Myocyte (in vitro differentiated cells): ENCODE measurements around the gene ZPBP2. TPM values are rescaled to one million over a fixed set of nuclear protein-coding genes. Genes with fewer than 3 reads are reported as not detected.
A peak's percentile ranks its signal among the peaks of the same experiment; 100 is the strongest.
"Not testable (repeated sequence)": the region's sequence is repeated elsewhere in the genome, so short reads cannot be mapped to it uniquely, and the experiment has no call there.

Experiments
- DNase-seq: peaks from one replicate; pipeline ENCODE4 v3.0.0-alpha.2; 2012; ENCODE audit warnings: low read depth
- polyA plus RNA-seq: library from polyadenylated mRNA; unstranded; fragments of >200 nt; gene quantifications from one replicate; pipeline ENCODE4 v1.2.1, GENCODE V29; 2012; ENCODE audit warnings: missing spikeins
- total RNA-seq: library from RNA; depleted of rRNA; stranded (reverse); fragments of >200 nt; gene quantifications from 2 replicates; pipeline ENCODE4 v1.2.3, GENCODE V29; 2014

The ZPBP2 gene, protein sequence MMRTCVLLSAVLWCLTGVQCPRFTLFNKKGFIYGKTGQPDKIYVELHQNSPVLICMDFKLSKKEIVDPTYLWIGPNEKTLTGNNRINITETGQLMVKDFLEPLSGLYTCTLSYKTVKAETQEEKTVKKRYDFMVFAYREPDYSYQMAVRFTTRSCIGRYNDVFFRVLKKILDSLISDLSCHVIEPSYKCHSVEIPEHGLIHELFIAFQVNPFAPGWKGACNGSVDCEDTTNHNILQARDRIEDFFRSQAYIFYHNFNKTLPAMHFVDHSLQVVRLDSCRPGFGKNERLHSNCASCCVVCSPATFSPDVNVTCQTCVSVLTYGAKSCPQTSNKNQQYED
- not detected in 2 replicates for total RNA-seq
- not detected for polyA plus RNA-seq

DNA sequence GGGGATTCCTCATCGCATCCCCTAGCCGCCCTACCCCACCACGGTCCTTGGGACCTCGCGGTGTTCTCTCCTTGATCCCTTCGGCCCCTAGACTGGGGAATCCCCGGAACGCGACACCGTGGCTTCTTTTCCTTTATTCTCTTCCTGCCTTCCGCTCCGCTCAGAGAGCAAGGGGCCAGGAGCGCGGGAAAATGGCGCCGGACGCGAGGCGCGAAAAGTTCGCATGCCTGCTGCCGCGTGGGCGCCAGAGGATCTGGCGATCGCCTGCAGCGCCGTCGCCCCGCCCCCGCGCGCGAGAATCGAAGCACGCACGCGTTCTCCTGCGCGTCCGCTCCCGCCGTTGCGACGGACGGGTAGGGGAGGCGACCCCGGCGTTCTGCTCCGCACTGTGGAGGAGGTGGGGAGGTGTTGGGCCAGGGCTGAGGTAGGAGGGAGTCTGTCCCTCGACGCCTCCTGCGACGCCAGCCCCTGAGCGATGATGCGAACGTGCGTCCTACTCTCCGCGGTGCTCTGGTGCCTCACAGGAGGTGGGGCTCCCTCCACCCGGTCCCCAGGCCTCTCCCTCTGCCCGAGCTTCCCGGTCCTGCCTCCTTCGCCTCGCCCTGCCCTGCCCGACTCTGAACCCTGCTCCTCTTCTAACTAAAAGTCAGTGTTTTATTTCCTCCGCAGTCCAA is at the start of gene ZPBP2:
Gene ZPBP2, plus strand, starts transcription at position 323 of the 674 bp plus-strand sequence. Its CDS starts 153 bp downstream, at position 476.
- DNase-seq: no peak

DNA sequence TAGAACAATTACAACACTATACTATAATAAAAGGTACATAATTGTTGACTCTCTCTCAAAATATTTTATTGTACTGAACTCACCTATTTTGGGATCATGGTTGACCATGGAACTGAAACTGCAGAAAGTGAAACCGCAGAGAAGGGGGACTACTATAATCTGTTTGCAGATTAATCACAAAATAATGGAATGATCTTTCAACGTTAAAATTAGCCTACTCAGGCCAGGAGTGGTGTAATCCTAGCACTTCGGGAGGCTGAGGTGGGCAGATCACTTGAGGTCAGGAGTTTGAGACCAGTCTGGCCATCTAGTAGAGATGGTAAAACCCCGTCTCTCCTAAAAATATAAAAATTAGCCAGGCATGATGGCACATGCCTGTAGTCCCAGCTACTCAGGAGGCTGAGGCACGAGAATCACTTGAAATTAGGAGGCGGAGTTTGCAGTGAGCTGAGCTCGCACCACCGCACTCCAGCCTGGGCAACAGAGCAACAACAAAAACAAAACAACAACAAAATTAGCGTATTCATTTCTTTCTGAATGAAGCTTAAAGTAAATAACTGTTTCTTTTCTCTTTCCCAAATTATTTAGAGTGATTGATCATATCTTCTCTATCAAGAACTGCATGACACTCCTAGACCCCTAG is 49.5 kb upstream of the ZPBP2 start:
- no peak for DNase-seq

DNA sequence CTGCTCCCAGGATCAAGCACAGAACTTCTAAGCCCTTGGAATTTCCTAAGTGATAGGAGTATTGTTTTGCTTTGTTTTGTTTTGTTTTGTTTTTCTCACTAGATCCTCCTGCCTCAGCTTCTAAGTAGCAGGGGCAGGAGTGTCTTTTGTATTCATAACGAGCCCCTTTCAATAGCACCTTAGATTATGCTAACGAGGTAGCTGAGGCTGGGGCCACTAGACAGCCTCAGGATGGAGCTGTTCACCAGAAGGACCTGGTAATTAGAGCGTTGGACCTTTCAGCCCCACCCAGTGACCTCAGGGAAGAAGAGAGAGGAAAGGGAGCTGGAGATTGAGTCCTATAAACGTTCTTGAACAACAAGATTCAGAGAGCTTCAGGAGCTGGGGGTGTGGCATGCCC is 47.5 kb upstream of the ZPBP2 start:
- no peak for DNase-seq

DNA sequence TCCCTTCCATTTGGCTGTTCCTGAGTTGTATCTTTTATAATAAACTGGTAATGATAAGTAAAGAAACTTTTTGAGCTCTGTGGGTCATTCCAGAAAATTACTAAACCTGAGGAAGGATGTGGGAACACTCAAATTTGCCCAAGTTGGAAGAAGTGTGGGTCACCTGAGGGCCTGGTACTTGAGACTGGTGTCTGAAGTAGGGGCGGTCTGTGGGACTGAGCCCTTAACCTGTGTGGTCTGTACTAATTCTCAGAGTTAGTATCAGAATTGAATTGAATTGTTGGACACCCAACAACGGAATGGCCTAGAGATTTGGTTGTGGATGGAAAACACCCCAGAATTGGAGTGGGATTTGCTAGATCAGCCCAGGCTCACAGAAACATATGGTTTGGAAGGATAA is 47.0 kb upstream of the ZPBP2 start:
- DNase-seq: no peak

DNA sequence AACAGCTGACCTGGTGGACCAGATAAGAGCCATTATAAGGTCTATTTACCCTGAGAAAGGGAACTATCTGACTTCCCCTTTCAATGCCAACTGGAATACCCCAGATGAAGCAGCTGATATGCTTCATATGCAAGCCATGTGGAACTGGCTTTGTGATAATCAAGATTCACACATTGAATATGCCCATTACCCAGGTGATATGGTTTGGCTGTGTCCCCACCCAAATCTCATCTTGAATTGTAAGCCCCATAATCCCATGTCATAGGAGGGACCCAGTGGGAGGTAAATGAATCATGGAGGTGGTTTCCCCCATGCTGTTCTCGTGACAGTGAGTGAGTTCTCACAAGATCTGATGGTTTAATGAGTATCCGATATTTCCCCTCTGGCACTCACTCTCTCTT is 46.0 kb upstream of the ZPBP2 start:
- no peak for DNase-seq

DNA sequence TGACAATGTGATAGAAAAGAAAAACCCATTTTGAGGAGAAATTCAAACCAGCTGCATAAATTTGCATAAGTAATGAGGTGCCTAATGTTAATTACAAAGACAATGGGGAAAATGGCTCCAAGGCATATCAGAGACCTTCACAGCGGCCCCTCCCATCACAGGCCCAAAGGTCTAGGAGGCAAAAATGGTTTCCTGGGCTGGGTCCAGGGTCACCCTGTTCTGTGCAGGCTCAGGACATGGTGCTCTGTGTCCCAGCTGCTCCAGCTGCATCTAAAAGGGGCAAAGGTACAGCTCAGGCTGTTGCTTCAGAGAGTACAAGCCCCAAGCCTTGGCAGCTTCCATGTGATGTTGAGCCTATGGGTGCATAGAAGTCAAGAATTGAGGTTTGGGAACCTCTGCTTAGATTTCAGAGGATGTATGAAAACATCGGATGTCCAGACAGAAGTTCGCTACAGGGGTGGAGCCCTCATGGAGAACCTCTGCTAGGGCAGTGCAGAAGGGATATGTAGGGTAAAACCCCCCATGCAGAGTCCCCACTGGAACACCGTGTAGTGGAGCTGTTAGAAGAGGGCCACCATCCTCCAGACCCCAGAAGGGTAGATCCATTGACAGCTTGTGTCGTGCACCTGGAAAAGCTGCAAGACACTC is 44.5 kb upstream of the ZPBP2 start:
- DNase-seq: no peak

DNA sequence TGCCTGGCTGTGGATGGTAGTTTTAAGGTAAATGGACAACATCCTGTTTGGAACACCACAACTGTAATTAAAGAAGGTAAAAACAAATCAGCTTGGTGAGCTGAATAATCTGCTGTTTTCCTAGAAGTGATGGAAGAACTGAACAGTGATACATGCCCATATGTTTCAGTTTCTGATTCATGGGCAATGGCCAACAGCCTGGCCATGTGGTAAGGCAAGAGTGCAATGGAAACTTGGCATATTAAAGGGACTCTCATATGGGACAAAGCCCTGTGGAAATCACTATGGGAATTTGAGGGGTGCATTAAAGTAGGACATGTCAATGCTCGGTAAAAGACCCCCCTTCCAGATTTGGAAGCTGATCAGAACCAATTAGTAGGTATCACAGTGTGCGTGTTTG is 41.7 kb upstream of the ZPBP2 start:
- DNase-seq: no peak

DNA sequence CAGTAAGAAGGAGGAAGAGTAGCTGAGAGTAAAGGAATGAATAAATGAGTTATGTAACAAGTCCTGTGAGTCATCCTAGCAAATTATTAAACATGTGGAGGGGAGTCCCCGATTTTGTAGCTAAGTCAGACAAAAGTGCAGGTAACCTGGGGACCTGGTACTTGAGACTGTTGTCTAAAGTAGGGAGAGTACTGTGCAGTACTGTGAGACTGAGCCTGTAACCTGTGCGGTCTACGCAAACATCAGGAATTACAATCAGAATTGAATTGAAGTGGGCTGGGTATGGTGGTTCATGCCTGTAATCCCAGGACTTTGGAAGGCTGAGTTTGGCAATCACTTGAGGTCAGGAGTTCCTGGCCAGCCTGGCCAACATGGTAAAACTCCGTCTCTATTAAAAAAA is 39.6 kb upstream of the ZPBP2 start:
- DNase-seq: no peak

DNA sequence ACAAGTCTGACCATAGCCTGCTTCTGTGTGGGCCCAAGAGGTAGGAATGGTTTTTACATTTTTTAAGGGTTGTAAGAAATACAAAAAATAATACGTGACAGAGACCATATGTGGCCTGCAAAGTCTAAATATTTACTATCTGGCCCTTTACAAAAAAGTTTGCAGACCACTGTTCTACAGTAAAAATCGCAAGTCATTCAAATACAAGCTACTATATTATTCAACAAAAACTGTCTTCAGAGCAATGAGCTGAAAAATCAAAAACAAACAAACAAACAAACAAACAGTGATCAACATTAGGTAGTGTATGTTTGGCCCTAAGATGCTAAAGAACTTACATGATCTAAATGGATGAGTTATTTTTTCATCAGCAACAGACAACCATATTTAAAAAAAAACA is 36.4 kb upstream of the ZPBP2 start:
- DNase-seq: no peak

DNA sequence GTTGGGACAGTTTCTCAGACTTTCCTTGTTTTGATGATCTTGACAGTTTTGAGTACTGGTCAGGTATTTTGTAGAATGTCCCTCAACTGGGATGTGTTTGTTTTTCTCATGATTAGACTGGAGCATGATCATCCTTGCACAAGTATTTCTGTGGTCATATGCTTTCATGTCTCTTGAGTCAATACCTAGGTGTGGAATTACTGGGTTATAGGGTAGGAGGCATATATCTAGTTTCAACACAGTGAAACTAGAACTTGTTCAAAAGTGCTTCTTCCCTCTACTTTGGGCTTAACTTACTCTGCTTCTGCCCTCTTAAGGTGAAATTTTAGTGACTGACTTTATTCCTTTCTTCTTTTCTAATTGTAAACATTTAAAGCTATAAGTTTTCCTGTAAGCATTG is 34.0 kb upstream of the ZPBP2 start:
- no peak for DNase-seq

DNA sequence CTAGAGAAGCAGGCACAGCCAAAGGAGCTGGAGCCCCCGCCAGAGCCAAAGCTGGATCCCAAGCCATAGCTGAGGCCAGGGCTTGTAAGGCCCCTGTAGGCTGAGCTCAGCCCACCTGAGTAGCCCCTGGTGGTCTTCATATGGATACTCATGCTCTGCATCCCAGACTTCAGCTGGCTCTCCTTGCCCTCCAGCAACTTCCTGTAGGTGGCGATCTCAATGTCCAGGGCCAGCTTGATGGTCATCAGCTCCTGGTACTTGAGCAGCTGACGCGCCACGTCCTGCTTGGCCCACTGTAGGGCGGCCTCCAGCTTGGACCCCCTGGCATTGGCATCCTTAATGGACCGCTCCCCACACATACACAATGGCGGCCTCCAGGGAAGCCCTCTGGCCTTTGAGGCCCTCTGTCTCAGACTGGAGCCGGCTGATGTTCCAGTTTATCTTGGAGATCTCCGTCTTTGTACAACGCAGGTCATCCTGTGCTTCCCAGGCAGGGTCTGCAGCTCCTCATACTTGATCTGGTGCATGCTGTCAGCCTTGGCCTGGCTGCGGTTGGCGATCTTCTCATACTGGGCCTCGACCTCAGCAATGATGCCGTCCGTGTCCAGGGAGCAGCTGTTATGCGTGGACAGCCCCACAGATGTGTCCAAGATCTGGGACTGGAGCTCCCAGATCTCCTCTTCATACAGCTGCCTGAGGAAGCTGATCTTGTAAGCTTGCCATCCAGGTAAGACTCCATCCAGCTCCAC is 32.8 kb upstream of the ZPBP2 start:
- DNase-seq: no peak

DNA sequence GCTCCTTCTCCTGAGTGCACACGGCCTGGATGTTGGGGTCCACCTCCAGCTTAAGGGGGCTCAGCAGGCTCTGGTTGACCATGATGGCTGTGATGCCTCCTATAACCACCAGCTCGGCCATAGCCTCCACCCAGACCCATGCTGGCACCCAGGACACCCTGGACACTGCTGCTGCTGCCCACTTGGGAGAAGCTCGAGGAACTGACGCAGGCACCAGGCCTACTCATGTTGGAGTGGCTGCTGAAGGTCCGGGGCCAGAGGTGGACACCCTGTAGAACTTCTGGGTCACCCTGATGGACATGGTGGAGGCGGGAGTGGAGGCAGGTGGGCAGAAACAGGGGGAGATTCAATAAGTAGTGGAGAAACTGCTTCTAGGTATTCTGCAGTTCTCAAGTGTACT is 31.9 kb upstream of the ZPBP2 start:
- DNase-seq: no peak

DNA sequence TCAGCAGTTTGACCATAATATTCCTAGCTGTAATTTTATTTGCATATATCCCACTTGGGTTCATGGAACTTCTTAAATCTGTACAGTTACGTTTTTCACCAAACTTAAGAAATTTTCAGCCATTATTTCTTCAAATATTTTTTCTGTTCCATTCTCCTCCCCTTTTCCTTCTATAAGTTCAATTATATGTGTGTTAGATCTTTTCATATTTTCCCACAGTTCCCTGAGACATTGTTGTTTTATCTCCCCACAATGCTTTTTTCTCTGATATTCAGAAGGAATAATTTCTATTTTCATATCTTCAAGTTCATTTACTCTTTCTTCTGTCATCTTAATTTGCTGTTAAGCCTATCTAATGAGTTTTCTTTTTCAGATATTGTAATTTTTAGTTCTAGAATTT is 29.9 kb upstream of the ZPBP2 start:
- DNase-seq: no peak

DNA sequence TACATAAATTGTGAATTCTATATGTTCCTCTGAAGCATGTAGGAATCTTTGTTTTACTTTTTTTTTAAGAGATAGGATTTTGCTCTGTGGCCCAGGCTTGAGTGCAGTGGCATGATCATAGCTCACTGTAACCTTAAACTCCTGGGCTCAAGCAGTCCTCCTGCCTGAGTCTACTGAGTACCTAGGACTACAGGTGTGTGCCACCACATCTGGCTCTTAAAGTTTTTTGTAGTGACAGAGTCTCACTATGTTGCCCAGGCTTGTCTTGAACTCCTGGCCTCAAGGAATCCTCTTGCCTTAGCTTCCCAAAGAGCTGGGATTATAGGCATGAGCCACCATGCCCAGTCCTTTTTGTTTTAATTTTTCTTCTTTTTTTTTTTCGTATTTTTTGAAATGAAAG is 29.2 kb upstream of the ZPBP2 start:
- no peak for DNase-seq

DNA sequence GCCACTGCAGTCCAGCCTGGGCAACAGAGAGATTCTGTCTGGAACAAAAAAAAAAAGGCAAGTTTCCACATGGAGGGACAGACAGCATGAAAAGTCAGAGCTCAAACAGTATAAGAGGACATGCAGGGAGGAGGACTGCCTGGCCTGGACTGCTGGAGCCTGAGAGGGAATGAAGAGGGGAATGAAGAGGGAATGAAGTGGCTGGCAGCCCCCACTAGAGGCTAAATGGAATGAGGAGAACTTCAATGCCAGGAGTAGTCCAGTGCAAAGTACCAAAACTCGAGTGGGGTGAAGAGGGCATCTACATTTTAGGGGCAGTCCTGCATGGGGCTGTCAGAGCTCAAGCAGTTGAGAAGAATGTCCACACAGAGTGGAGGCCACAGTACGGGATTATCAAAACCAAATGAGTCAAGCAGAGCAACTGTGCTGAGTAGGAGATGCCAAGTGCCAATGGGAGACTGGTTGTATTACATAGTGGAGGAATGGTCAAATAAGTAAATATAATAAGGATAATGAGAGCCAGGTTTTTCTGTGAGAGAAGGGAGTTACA is 26.8 kb upstream of the ZPBP2 start:
- DNase-seq: peak; percentile 8

DNA sequence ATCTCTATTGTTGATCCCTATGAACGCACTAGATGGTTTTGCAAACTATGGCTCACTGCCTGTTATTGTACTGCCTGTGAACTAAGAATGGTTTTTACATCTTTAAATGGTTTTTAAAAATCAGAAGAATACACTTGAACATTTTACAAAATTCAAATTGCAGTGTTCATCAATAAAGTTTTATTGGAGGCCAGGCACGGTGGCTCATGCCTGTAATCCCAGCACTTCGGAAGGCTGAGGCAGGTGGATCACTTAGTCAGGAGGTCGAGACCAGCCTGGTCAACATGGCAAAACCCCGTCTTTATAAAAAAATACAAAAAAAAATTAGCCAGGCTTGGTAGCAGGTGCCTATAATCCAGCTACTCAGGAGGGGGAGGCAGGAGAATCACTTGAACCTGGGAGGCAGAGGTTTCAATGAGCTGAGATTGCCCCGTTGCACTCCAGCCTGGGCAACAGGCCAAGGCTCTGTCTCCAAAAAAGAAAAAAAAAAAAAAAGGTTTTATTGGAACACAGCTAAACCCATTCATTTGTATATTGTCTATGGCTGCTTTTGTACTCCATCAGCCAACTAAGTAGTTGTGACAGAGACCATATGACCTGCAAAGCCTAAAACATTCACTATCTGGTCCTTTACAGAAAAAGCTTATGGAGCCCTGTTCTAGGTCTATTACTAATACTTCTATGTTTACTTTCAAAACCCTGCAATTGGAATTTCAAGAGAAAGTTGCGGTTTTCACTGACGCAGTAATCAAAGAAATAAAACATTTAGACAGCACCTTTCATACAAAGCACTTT is 22.8 kb upstream of the ZPBP2 start:
- DNase-seq: no peak

DNA sequence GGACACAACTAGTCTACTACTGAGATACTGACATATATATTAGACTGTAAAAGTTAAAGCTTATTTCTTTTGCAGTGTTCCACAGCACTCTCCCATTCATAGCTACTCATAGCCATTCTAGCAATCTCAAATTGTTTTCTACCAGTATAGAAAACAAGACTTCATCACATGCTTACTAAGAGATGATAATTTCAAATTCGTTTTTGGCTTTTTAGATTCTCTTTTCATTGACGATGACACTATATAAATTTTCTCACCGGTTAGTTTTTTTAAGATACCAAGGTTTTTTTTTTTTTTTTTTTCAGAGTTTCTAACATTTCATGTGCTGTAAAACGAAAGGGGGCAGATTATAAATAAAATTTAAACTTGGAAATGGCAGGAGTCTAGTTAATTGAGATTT is 21.8 kb upstream of the ZPBP2 start:
- DNase-seq: no peak

DNA sequence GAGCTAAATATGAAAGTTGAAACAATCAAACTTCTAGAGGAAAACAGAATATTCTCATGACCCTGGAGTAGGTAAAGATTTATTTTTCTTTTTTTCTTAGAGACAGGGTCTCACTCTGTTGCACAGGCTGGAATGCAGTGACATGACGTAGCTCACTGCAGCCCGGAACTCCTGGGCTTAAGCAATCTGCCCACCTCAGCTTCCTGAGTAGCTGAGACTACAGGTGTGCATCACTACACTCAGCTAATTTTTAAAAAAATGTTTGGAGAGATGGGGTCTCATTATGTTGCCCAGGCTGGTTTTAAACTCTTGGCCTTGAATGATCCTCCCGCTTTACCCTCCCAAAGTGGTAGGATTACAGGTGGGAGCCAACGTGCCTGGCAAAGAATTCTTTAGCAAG is 19.4 kb upstream of the ZPBP2 start:
- DNase-seq: no peak

DNA sequence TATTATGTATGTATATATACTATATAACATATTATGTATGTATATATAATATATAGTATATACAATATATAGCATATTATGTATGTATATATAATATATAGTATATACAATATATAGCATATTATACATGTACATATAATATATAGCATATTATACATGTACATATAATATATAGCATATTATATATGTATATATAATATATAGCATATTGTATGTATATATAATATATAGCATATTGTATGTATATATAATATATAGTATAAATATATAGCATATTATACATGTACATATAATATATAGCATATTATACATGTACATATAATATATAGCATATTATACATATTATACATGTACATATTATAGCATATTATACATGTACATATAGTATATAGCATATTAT is 17.8 kb upstream of the ZPBP2 start:
- DNase-seq: not testable (repeated sequence)

DNA sequence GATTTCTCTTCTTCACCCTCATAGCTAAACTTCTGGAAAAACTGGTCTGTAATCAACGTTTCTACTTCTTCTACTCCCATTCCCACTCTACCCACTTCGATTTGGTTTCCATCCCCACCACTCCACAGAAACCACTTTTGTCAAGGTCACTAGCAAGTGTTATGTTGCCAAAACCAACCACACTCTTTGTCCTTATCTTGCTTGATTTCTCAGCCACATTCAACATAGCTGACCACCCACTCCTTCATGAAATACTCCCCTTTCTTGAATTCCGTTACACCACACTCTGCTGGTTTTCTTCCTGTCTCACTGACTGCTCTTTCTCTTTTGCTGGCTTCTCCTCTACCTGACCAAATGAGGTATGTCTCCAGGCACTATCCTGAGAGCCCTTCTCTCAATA is 15.8 kb upstream of the ZPBP2 start:
- DNase-seq: no peak
